Activated naive CD4-positive, alpha-beta T cell (primary cell): Measurements from ENCODE around the gene NCF4.

Experiments
- DNase-seq, 4 experiments: peaks; one replicate each; lab custom pipeline; 2025; lab: John Stamatoyannopoulos, UW

NCF4 gene

GRCh38 chr22:36894266-36894665 lies 33.5 kb downstream of the NCF4 start:
- DNase-seq: no peak

GRCh38 chr22:36897611-36898010 lies 36.8 kb downstream of the NCF4 start:
- DNase-seq: no peak

GRCh38 chr22:36898690-36899089 lies 37.9 kb downstream of the NCF4 start:
- no peak for DNase-seq

GRCh38 chr22:36899498-36899897 lies 38.7 kb downstream of the NCF4 start:
- no peak for DNase-seq

- no peak for DNase-seq
Observed at GRCh38 chr22:36900225-36900624, 39.4 kb downstream of the NCF4 start.

- no peak for DNase-seq
Observed at GRCh38 chr22:36900880-36901279, 40.1 kb downstream of the NCF4 start.

GRCh38 chr22:36901411-36902142 lies 40.8 kb downstream of the NCF4 start:
- no peak for DNase-seq

- no peak for DNase-seq
Observed at GRCh38 chr22:36902143-36902926, 41.5 kb downstream of the NCF4 start.

GRCh38 chr22:36904260-36904880 lies 43.6 kb downstream of the NCF4 start:
- DNase-seq: no peak

GRCh38 chr22:36907253-36908195 lies 46.7 kb downstream of the NCF4 start:
- no peak for DNase-seq

- DNase-seq: no peak
Observed at GRCh38 chr22:36910461-36910860, 49.7 kb downstream of the NCF4 start.

- no peak for DNase-seq
Observed at GRCh38 chr22:36911887-36912661, 51.3 kb downstream of the NCF4 start.

GRCh38 chr22:36912694-36913426 lies 52.1 kb downstream of the NCF4 start:
- DNase-seq: no peak

- DNase-seq: no peak
Observed at GRCh38 chr22:36913427-36914389, 52.9 kb downstream of the NCF4 start, which contains the start of gene CSF2RB. CSF2RB (plus strand) TSS chr22:36913628; CDS start chr22:36922208, 8,580 bp downstream.

GRCh38 chr22:36914390-36914752 lies 53.6 kb downstream of the NCF4 start:
- no peak for DNase-seq

GRCh38 chr22:36916034-36916433 lies 55.2 kb downstream of the NCF4 start:
- DNase-seq: no peak

GRCh38 chr22:36918586-36919284 lies 57.9 kb downstream of the NCF4 start:
- DNase-seq: no peak

GRCh38 chr22:36921309-36922104 lies 60.7 kb downstream of the NCF4 start:
- DNase-seq: no peak
